ENCODE results near the gene IGSF11.

Gene IGSF11

DNA sequence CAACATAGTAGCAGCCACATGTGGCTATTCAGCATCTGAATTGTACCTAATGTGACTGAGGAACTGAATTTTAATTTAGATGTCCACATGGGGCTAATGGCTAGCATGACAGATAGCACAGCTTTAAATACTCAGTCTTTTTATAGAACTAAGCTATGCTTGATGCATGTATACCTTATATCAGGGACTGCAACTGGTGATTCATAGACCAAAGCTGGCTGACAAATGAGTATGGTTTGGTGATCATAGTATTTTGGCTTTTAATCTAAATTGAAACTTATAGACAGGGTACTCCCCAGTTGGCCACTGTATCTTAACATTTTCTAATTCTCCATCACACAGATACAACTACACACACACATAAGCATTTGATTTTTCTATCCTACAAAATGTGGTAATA is 83.6 kb downstream of the IGSF11 start:
- DNase-seq (ENCODE audit: low read depth), result no peak

DNA sequence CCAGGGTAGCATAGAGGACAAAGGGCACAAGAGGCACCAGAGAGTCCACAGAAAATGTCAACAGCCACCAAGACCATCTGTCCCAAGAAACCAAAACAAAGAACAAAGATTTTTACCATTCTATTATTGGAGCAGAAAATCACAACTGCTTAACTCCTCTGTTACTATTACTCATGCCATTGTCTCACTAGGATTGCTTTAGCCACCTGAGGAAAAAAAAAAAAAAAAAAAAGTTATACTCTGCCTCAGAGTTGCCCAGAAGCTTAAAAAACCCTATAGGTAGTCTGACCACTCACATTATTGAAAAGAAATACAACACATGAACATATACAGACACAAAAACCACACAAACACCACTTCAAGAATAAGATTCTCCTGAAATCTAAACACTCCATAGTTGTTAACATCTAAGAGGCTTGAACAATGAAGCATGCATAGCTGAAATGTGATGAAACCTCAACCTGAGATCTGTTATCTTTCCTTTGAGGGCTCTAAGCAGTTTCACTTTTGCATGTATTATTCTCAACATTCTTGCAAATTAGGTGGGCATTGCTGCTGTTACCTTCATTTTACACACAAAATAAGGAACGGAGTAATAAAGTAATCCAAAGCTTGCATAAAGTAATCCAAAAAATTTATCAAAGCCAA is 85.4 kb downstream of the IGSF11 start:
- DNase-seq (ENCODE audit: low read depth), result no peak

DNA sequence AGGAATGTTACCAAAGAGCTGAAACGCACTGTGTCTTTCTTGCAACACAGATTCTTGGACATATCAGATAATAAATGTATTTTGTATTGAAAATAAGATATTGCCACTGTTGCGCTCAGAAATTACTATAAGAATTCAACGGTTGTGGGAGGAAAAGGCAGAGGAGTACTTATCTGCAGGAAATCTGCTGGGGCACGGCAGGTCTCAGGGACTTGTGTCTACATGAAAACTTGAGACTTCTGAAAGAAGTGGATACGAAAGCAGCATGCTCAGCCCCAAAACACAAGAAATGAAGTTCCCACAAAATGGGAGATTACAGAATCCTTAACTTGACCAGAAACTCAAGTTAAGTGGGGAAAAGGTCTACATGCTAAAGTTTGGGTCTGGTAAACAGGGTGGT is 86.5 kb downstream of the IGSF11 start:
- no peak for DNase-seq (ENCODE audit: low read depth)

DNA sequence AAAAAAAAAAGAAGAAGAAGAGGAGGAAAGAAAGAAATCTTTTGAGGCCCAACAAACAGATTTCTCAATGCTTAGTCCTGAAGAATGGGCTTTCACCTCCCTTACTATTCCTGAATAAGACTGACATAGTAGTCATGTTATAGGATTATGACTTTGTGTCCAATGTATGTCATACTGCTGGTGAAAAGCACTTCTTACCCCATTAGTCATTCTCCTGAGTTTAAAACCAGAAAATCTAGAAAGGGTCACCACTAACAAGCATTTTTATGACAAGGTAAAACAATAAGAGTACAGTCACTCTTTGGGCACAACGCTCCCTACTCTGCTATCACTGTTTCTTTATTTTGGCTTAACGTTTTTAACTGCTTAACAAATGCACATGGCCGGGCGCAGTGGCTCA is 88.2 kb downstream of the IGSF11 start:
- no peak for DNase-seq (ENCODE audit: low read depth)

DNA sequence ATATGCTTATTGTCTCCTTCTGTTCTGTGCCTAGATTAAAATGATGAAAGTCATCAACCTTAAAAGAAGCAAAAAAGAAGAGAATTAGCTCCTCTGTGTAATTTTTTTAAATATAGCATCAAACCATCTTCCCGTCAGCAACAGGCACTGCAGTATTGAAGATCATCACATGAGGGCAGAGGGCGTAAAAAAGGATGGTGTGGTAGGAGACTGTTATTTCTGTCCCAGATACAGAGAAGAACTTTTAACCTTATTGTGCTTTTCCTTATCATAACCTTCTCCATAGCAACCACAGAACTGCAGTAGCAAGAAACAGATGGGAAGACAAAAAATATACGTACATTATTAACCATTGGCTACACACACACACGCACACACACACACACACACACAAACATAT is 88.8 kb downstream of the IGSF11 start:
- no peak for DNase-seq (ENCODE audit: low read depth)

DNA sequence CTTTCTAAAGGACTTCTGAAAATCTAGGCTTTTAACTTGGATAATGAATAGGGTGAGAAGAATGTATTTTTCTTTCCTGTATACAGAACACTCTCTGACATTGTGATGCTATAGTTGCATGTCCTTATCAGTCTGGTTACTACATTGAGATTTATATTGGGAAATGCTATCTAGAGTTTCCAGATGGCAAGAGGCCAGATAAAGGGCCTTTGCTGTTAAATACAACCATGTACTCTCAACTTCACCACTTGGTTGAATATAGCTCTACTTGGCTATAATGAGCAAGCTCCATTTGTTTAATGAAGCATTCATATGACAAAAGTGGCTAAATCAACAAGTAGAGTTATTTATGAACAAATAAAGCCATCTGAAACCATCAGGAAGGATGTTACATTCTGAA is 91.0 kb downstream of the IGSF11 start:
- no peak for DNase-seq (ENCODE audit: low read depth)

DNA sequence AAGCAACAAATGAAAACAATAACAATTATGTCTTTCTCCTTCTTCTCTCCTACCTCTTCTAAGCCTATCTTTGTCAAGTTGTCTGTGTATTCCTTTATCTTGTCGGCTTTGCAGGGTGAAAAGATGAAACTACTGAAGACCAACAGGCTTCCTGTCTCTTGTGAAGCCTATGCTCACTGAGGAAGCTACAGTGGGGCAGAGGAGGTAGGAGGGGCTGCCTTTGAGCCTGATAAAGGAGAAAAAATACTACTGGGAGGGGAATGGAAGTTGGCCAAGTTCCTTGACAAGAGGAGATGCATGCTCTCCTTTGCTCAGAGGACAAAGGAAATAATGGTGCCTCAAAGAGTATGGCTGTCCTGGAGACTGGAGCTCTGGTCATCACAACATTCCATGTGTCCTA is 92.0 kb downstream of the IGSF11 start:
- DNase-seq (ENCODE audit: low read depth), result no peak

DNA sequence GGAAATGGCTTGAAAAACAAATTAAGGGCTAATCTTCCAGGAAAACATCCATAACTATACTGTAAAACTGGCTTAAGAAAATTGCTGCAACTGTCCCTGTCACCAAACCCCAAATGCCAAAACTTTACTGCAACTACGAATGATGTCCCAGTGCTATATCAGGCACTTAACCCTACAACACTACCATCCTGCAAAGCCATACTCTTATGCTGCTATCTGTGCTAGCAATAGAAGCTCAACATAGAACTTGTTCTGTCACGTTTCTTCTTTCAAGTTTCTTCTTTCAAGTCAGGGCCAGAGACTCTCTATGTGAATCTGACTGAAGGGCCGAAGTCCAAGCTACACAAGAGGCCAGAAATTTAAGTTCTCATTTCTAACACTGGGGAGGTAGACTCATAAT is 92.5 kb downstream of the IGSF11 start:
- no peak for DNase-seq (ENCODE audit: low read depth)

DNA sequence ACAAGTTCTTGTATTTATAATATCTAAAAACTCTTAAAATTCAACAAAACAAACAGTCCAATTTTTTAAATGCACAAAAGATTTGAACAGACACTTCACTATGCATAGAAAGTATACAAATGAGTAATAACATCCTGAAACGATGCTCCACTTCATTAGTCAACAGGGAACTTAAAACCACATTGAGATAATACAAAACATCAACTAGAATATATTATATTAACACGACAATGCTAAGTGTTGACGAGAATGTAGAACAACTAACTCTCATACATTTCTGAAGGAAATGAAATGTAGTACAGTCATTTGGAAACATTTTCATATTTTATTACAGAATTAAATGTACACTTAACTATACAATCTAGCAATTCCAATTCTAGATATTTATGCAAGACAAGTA is 93.4 kb downstream of the IGSF11 start:
- DNase-seq (ENCODE audit: low read depth), result no peak

DNA sequence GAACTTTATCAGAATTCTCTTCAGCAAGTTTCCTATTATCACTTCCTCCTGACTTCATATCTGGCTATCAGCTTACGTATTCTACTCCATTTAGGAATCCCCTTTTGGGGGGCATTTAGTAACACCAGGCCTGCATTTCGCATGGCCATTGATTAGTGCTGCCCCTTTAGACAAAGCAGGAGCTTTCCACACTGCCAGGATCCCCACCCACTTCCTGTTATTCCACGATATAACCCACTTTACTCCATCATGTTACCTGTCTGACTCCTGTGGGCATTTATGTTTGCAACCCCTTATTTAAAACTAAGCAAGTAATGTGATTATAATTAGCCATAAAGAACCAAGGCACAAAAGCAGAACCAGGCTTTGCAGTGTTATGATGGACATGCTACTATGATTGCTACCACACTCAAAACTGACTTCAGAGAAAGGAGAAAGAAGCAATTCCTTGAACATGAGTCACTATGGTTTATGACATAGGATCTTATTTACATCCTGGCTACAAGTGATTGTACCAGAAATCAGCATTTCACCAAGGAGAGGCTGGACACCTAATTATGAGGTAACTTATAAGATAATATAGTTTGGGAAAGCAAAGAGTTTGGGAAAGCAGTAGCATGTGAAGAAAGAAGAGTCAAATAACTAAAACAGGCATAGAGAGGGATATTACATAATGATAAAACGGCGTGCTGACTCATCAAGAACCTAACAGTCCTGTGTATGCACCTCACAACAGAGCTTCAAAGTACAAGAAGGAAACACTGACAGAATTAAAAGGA is 96.3 kb downstream of the IGSF11 start:
- DNase-seq (ENCODE audit: low read depth), result no peak

DNA sequence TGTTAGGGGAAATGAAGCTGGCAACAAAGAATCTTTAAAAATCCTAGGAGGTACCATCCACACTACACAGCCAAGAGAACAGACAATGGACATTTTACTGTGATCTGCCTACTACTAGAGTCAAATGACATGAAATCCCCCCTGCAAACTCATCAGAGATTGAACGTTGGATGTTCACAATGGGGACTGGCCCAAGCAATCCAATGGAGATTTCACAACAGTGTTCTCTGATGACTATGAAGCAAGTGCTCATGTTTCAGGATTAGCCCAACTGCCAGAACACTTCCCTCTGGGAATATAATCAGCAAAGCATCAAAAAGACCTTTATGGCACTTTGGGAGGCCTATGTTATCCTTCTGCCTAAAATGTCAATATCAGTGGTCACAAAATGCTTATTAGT is 97.8 kb downstream of the IGSF11 start:
- no peak for DNase-seq (ENCODE audit: low read depth)

DNA sequence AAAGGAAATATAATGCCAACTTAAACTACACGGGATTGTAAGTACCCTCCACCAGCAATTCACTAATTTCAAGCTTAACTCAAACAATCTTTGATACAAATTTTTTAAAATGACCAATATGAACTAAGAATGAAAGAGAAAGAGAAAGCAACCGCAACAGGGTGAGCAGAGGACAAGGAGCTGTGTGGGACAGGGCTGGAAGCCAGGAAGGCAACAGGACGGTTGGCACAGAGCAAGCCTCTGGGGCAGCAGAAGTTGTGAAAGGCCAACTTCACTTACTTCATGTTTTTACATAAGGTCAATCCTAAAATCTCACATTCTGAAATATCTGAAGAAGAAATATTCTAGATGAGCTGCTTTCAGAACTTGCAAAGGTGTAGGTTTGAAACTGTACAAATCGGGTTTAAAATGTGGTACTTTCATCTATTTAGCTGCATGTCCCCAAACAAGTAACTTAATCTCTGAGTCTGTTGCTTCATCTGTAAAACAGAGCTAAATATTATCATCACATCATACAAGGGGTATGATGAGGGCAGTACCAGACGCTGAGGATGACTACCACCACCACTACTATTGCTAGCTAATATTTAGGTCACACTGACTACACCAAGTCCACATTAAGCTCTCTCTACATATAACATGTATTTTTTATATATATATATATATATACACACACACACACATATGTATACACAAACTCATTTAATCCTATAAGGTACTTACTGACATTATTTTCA is 101.7 kb downstream of the IGSF11 start:
- DNase-seq (ENCODE audit: low read depth), result no peak

DNA sequence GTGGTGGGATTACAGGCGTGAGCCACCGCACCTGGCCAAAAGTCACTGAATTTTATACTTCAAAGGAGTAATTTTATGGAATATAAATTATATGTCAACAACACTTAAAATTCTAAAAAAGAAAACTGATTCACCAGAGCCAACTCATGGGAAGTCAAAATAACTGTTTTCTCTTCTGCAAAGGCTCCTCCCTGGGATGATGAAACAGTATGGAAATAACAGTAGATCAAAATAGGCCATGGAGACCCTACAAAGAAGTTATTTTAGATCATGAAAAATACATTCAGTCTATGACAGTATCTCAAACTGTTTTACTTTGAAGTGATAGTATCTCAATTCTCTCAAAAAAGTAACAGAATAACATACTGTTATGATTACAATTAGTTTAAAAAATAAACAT is 102.7 kb downstream of the IGSF11 start:
- DNase-seq (ENCODE audit: low read depth), result no peak

DNA sequence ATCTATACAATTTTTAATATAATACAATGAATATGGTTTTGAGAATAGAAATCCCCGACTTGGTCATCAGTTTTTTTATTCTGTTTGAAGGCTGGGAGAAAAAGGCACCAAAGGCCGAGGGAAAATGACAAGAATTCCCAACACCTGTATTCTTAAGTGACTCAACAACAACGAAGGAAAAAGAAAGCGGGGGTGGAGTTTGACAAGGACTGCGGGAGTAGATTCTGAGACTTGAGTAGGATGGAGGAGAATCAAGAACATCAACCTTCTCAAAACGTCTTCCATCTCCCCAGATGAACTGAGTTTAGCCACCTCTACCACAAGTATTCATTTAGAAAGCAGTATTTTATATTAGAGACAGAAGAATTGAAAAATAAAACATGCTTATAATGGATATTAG is 107.2 kb downstream of the IGSF11 start:
- no peak for DNase-seq (ENCODE audit: low read depth)

DNA sequence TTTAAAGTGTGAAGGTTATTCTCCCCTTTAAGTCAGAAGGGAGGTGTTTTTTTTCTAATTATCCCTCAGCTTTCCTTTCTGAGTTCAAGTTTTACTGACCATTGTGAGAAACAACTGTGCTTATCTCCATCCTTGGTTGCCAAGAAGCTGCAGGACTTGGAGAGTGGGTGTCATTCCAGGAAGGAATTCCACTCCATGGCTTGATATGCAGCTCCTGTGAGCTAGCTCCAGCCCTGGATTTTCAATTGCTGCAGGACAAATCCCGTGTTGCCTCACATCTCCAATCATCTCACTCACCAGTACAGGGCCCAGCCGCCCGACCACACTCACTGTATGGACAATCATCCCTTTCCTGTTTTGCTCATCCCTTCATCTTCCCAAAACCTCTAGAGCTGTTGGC is 122.5 kb downstream of the IGSF11 start:
- no peak for DNase-seq (ENCODE audit: low read depth)

DNA sequence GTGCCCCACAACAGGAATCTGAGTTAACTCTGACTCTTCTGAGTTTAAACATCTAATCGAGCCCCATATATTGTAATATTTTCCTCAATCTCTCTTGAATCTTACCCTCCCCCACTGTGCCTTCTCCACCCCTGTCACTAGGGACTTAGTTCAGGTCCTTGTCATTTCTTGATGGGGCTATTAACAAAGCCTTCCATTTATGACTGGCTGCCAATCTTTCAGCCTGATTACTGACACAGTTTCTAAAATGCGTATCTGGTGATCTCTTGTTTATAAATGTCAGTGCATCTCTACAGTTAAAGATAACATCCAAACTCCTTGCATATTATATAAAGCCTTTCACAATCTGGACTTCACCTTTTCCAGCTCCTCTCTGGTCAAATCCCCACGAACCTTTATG is 124.3 kb downstream of the IGSF11 start:
- no peak for DNase-seq (ENCODE audit: low read depth)

DNA sequence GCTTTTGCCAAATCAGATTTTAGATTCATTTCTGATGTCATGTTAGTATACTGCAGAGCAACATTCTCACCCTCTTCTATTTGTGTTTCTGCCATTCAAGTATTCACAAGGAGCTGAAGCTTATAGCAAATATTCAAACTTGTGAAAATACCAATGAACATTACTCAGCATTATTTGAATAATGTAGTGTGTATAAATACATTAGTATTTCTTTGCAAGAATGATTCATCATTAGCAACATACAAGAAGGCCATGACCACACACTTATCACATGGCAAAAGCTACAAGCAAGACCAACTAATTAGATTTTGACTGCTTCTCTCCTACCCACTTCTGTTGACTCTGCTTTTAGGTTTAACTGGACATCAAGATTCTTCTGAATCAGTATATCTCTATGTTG is 124.9 kb downstream of the IGSF11 start:
- no peak for DNase-seq (ENCODE audit: low read depth)

DNA sequence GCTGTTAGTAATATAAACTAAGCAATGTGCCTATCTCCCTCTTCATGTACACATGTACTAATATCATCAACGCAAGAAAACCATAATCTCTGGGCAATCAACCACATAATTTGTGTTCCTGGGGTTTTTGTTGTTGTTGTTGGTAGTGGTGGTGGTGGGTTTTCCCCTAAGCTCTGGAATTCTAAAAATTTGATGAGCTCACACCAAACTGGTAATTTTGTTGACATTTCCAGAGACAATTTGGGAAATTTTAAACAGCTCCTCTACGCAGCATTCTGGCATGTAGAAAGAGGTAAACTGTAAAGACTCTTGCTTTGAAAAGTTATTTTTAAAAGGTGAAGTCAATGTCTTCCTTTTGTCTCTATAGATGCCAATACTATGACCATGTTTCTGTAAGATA is 126.7 kb downstream of the IGSF11 start:
- DNase-seq (ENCODE audit: low read depth), result no peak

DNA sequence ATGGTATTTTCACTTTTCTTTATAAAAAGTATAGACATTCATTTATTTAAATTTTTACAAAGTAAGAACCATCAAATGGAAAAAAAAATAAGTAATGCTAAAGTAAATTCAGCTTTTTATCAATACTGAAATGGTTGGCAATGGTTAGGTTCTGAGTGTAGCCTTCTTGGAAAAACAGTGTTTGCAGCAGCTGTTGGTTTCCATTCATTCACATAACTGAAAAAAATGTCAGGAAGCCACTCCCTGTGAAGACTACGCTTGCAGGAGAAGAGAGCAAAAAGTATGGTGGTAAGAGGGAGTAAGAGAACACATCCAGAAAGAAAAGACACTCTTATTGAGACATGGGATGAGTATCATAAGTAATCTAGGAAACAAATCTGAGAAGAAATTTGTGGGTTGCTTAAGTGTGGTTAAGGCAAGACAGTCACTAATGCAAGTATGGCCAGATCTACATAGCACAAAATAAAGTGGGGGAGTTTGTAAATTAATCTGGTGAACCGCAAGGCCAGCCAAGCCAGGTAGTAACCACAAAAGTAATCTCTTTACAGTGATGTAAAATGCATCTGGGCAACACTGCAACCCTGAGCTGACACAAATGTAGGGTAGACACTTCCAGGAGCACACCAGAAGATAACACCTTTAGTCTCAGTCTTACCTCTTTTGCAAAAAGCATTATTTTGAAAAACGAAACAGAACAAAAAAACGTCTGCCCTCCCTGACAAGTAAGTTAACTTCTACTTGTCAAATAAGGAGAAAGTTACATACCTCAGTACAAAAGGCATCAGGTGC is 133.7 kb downstream of the IGSF11 start:
- DNase-seq (ENCODE audit: low read depth), result no peak

DNA sequence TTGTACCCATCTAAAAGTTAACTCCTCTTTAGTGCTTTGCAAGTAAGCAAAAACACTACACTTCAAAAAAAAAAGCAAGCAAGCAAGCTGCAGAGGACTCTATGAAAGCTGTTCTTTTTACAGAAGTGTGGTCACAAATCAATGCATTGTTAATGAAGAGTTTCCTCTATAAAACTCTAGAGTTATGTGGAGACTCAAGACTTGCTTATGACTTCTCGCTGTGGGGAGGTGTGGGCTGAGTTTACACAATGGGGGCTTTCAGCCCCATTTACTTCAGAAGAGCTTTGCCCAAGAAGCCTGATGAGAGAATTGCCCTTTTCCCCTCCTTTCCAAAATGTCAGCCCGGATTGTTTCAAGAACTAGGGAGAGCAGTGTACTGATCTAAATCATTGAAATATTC is 144.4 kb downstream of the IGSF11 start:
- DNase-seq (ENCODE audit: low read depth), result no peak

DNA sequence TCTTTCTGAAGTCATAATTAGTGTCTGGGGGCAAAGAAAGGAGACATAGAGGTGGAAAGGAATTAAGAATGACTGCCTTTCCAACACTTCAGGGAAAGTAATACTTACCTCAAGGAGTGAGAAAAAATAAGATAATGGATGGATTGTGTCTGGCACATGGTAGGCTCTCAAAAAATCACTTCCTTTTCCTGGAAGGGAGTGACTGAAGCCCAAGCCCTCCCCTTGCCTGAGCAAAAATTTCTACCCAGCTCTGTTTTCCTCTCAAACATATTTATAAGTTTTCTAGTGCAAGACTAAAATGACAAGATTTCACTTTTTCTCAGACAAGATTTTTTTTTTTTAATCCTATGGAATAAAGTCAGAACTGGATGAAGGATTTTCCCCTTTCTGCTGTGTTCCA is 145.0 kb downstream of the IGSF11 start:
- DNase-seq (ENCODE audit: low read depth), result no peak

DNA sequence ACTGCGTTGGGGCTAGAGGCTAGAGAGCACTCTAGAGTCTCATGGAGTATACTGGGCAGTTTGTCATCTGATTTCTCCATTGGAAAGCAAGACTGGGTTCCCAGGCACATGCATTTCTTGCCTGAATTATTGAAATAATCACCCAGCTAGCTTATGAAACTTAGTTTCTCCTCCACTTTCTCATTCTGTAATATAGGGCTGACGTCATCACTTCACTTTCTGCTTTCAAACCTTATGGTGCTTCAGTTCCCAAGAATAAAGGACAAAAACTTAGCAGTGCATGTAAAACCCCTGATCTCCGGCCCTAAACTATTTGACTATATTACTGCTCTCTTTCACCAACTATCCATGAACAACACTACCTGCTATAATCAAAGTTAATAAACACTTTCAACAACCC is 147.9 kb downstream of the IGSF11 start:
- no peak for DNase-seq (ENCODE audit: low read depth)
